ENCODE data around the gene WIPF2.
A peak's percentile ranks its signal among the peaks of the same experiment; 100 is the strongest.

Gene WIPF2

DNA sequence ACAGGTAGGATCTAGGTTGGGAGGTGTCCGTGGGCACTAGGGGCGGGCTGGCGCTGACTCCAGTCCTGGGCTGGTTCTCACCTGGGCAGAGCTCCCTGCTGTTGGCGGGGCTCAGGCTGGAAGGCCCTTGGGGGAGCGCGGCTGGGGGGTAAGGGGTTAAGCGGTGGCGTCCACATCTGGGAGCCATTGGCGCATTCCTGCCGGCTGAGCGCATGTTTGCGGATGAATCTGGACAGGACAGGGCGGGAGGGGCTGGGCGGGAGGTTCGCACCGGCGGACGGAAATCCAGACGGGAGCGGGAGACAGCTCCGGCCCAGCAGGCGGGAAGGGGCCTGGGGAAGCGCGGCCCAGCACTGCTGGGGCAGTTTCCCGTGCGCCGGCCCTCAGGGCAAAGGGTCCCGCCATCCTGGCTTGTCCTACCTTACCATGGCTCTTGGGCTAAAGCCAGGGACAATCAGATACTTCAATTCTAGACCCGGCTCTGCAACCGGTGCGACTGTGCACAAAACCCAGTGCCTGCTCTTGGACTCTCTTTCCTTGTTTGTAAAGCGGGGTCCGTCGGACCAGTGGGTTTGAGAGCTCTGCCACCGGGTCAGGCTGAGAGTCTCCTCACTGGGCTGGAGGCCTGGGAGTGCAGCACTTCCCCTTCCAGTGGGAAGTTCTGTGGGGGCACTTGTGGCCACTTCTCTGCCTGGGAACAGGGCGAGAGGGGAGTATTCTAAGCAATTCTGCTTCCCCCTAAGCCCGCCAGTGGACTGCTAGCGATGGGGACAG, 97.7 kb downstream of the WIPF2 start:
- peak overlapping the region; percentile 96 for H3K4me3 ChIP-seq (replicated peaks; ENCODE audit: low read depth, low read length)
- TF ChIP-seq, protein P1, sequence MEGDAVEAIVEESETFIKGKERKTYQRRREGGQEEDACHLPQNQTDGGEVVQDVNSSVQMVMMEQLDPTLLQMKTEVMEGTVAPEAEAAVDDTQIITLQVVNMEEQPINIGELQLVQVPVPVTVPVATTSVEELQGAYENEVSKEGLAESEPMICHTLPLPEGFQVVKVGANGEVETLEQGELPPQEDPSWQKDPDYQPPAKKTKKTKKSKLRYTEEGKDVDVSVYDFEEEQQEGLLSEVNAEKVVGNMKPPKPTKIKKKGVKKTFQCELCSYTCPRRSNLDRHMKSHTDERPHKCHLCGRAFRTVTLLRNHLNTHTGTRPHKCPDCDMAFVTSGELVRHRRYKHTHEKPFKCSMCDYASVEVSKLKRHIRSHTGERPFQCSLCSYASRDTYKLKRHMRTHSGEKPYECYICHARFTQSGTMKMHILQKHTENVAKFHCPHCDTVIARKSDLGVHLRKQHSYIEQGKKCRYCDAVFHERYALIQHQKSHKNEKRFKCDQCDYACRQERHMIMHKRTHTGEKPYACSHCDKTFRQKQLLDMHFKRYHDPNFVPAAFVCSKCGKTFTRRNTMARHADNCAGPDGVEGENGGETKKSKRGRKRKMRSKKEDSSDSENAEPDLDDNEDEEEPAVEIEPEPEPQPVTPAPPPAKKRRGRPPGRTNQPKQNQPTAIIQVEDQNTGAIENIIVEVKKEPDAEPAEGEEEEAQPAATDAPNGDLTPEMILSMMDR (IDR thresholded peaks at IDR 0.05; ENCODE audit: low read length, missing control alignments) = no peak

DNA sequence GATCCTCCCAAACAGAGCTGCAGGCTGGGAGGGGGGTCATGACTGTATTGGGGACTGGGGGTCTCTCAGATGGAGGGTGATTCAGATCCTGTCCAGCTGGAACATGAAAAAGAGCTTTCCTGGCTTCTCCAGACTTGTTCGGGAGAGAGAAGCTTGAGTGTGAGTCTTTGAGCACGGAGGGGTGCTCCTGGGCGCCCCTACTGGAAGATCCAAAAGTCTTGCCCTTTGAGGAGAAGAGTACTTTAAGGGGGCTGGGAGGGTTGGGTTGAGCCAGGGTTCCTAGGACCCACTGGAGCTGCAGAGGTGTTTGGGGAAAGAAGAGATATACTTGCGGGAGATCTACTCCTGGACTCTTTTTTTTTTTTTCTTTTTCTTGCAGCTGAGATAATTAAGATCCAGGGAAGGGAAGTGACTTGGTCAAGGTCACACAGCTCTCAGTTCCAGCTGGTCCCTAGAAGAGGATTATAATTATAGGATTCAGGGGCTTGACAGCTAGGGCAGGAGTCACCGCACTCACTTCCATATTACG, 98.3 kb downstream of the WIPF2 start:
- peak overlapping the region; percentile 96 for H3K4me3 ChIP-seq (replicated peaks; ENCODE audit: low read depth, low read length)
- DNase-seq (ENCODE audit: low read depth) = peak; percentile 71
- TF ChIP-seq, protein P1 (IDR thresholded peaks at IDR 0.05; ENCODE audit: low read length, missing control alignments) = peak; percentile 65

More for the DNA sequence above, 97.7 kb downstream of the WIPF2 start:
- DNase-seq (ENCODE audit: low read depth) = peak; percentile 76

DNA sequence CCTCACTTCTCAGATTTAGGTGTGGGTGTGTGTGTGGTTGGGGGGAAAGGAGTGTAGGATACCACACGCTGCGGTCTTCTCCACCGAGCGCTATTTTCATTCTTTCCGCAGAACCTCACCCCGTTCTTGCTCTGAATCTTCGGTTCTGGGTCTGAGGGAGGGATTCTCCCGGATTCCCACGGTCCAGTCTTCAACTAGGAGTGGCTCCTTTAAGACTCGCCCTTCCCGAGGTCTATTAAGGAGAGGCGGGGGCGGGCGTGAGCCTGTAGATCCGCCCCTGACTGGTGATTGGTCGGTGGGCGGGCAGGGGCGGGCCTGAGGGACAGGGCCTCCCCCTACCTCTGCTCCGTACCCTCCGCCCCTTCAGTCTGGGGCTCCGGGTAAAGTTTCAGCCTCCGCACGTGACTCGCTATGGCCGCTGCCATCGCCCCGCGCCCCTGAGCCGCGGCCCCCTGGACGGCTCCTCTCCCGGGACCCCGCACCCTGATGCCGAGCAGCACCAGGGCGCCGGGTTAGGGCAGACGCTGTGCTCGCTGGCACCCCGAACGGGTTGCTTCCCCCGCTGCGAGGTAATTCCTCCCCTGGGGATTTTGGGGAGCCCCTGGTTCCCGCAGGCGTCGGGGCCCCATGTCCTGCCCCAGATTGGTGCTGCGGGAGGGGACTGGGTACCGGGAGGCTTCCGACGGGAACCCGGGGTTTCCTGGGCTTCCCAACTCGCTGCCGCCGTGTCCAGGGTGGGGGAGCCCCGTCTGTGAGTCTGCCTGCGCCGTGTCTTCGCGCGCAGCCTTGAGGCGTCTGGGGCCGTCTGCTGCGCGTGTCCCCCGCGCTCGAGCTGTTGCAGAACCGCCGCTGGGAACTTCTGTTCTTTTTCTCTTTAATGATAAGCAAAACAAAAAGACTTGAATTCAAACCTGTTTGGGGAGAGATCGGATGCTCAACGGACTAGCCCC, 99.1 kb downstream of the WIPF2 start:
- peak overlapping the region; percentile 96 for H3K4me3 ChIP-seq (replicated peaks; ENCODE audit: low read depth, low read length)
- TF ChIP-seq, protein P1 (IDR thresholded peaks at IDR 0.05; ENCODE audit: low read length, missing control alignments) = no peak
- DNase-seq (ENCODE audit: low read depth) = peak; percentile 96

DNA sequence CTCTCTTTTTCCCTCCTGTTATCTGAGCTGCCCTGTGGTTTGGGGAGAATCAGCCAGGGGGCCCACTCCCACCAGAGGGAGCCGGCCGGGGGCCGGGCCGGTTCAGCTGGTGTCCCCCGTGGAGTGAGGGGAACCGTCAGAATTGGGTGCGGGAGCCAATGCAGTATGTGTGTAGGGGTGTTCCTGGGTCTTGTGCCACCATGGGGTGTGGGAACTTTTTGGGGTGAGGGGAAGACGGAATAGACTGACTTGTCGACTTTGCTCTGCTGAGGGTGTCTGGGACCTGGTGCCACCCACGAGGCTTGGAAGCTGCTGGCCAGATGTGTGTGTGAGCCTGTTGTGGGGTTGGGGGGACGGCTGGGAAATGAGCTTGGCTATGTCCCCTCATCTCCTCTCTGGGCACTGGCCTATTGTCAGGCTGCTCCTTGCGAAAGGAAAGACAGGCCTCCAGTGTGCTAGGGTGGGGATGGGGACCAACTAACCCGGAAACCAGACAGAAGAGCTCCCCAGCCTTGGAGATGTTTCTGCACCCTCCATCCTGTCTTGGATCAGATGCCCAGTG, 99.8 kb downstream of the WIPF2 start:
- DNase-seq (ENCODE audit: low read depth) = no peak
- peak overlapping the region; percentile 96 for H3K4me3 ChIP-seq (replicated peaks; ENCODE audit: low read depth, low read length)
- TF ChIP-seq, protein P1 (IDR thresholded peaks at IDR 0.05; ENCODE audit: low read length, missing control alignments) = peak; percentile 20

DNA sequence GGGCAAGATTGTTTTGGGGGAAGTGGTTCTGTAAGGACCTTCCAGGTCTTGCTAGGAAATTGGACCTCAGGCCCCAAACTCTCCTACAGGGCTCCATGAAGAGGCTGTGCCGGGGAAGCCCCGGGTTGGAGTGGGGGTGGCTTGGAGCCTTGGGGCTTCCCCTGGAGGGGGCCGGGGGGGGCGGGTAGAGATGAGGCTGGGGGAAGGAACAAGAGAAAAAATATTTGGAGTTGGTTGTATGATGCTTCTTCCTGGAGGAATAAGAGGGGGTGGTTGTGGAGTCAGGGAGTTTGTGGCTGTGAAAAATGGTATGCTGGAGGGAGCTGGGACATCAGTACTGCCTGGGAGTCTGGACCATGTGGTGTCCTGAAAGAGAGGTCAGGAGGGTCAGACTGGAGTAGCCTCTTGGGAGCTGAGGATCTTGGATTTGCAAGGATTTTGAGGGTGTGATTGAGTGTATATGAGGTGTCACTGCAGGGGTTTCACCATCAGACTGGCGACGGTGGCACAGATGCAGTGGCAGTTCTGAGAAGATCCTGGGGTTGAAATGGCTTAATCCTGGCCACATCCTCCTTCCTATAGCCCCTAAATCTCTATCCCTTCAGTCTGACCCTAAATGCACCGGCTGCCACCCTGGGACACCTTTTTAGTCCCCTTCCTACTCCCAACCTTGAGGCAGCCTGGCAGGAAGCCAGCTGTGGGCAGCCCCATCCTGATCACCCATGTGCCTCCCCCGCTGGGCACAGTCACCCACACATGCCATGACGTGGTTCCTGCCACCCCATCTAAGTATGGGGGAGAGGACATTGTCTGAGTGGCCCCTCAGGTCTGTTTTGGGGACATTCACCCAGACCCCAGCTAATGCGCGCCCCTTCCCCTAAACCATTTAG, 100.8 kb downstream of the WIPF2 start:
- H3K4me3 ChIP-seq (replicated peaks; ENCODE audit: low read depth, low read length) = peak overlapping the region; percentile 96
- TF ChIP-seq, protein P1 (IDR thresholded peaks at IDR 0.05; ENCODE audit: low read length, missing control alignments) = no peak
- DNase-seq (ENCODE audit: low read depth) = no peak
